ENCODE data around the gene LOC128125822.

Gene LOC128125822

DNA sequence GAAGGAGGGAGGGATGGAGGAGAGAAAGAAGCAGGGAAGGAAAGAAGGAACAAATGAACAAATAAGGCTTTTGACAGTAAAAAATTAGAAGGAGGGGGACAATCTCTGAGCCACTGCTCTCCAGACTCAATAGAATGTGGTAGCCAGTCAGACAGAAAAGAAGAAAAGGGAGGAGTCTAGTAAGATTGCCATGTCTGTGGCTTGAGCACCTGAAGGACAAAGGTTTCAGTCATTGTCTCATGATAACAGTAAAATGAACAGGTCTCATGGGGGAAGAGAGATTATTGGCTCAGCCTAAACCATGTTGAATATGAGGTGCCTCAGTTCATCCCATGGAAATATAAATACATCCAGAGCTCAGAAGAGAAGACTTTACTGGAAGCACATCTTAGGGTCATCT is 14.0 kb upstream of the LOC128125822 start:
- DNase-seq, result no peak

DNA sequence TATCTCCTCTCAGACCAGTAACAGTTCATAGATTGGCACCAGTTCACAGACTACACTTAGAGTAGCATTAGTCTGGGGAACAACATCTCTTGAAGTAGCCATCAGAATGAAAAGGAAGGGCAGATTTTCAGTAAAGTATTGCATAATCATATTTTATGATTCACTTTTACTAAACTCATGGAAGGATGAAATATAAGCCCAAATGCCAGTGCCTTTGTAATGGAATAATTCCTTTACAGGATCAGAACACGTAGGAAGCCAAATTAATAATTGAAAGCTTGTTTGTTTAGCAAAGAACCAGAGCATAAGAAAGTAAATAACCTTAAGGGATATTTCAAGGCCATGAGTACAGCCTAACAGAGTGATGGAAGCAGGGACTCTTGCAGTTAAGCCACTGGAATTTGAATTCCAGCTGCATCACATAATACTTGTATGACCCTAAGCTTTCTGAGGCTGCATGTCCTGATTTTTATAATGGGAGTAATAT is 11.4 kb upstream of the LOC128125822 start:
- DNase-seq, result no peak

DNA sequence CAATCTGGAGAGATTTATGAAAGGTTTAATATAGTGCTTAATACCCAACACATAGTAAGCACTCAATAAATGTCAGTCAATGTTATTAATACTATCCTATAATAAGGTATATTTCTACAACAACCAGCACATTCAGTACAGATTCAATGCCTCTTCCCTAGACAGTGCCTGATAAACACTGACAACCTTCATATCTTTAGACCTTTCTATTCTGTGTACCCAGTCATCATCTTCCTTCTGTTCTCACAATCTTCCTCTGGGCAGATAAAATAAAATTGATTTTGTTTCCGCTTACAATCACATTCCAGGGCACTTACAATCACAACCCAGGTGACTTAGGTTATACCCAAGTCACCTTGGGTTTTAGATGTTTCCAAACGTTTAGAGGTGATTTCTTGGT is 11.0 kb upstream of the LOC128125822 start:
- no peak for DNase-seq

GRCh38 chr6:63563235-63563634 is 9.0 kb upstream of the LOC128125822 start:
- no peak for DNase-seq

GRCh38 chr6:63565058-63565726 is 7.1 kb upstream of the LOC128125822 start:
- DNase-seq, result peak; percentile 3

GRCh38 chr6:63565727-63566596 is 6.3 kb upstream of the LOC128125822 start:
- no peak for DNase-seq

DNA sequence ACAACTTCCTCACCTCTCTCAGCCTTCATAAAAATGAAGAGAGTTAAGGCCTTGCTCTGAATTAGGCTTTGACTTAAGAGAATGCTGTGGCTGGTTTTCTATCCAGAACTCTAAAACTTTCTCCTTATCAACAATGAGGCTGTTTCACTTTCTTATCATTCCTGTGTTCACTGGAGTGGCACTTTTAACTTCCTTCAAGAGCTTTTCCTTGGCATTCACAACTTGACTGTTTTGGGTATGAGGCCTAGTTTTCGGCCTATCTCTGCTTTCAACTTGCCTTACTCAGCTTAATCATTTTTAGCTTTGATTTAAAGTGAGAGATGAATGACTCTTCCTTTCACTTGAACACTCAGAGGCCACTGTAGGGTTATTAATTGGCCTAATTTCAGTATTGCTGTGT is 4.3 kb upstream of the LOC128125822 start:
- no peak for DNase-seq

DNA sequence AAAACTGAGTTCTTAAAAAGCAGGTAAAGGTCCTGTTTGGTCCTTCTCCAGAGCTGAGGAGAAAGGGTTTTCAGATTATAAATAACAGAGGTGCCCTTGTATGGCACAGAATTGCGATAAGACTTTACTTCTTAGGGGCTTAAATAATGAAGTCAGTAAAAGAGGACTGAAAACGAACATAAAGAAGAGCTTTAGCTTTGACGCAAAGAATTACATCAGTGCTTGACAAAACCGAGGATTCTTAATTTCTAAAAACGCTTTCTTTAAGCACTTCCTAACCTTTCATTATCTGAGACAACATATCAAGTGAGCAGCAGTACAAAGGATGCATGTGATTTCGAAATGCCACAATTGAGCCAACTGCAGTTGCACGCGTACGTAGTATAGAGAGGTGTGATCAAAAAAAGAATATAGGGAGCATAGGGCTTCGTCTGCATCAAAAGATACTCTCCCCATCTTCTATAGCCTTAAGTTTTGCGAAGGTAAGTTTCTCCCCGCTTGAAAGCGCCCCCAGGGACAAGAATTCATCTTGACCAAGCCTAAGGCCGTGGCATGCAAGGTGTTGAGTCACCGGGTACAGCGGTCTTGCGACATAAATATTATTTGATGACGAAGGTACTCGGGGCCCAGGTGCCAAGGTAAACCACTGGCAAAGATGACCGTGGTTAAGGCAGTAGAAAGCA is 778 bp upstream of the LOC128125822 start:
- DNase-seq, result peak; percentile 83

- peak; percentile 56 for DNase-seq
These were observed 431 bp downstream of the LOC128125822 start for GRCh38 chr6:63572747-63573075.

GRCh38 chr6:63573076-63573898 is 1.0 kb downstream of the LOC128125822 start:
- DNase-seq, result peak; percentile 79

DNA sequence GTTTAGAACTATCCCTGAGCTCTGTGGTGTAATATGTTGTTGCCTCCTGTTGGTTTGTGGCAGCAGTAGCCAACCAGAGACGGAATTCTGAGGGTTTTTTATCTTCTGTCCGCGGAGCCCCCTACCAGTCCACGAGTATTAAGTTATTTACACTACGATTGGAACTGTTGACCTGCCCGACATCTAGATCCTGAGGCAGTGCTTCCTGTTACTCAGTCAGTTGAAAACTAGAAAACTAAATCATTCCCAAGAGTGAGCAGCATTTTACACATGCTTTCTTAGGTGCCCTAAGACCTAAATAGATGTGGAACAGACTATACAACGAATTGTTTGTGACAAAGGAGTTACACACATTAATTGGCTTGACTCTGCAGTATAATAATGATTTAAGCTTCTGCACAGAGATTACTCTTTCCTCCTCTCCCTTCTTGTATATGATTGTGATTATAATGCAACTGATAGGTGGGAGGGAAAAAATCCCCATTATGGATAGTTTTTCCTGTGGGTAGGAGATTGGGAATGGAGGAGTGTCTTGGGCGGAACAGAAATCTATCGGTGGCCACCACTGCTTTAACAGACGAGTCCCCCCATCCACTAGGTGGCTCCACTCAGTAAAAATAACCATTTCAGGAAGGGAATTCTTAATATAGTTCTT is 1.7 kb downstream of the LOC128125822 start:
- DNase-seq, result peak; percentile 46

DNA sequence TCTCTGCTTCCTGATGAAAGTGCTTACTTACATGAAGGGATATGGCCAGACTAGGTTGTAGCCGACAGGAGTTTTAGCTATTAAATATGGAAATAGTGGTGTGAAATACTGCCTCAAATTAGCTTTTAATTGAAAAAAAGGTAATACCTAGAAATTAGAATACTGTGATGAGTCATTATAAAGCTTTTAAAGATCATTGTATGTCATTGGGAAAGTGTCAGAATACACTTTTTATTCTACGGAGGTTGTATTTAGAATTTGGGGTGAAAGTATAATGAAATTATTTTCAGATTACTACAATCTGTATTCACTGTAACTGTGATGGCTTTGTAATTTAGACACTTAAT is 2.2 kb downstream of the LOC128125822 start:
- no peak for DNase-seq

GRCh38 chr6:63576147-63576772 is 4.0 kb downstream of the LOC128125822 start:
- DNase-seq, result no peak

GRCh38 chr6:63576985-63577712 is 4.9 kb downstream of the LOC128125822 start:
- DNase-seq, result no peak

DNA sequence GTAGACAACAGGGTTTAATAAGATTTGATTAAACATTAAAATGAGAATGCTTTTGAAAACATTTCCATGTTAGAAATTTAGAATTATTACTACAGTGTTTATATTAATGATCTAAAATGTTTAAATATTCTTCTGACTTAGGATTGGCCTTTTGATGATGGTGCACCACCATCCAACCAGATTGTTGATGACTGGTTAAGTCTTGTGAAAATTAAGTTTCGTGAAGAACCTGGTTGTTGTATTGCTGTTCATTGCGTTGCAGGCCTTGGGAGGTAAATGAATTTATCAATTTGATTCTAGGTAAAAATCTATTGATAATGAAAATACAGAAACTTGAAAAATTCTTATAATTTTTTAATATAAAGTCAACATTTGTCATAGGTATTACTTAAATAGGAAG is 6.5 kb downstream of the LOC128125822 start:
- no peak for DNase-seq

DNA sequence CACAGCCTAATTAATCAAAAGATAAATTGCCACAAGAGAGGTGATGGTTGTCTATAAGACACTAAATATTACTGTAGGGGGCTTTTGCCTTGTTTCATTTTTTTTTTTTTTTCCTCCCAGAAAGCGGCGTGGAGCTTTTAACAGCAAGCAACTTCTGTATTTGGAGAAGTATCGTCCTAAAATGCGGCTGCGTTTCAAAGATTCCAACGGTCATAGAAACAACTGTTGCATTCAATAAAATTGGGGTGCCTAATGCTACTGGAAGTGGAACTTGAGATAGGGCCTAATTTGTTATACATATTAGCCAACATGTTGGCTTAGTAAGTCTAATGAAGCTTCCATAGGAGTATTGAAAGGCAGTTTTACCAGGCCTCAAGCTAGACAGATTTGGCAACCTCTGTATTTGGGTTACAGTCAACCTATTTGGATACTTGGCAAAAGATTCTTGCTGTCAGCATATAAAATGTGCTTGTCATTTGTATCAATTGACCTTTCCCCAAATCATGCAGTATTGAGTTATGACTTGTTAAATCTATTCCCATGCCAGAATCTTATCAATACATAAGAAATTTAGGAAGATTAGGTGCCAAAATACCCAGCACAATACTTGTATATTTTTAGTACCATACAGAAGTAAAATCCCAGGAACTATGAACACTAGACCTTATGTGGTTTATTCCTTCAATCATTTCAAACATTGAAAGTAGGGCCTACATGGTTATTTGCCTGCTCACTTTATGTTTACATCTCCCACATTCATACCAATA is 7.8 kb downstream of the LOC128125822 start:
- no peak for DNase-seq

GRCh38 chr6:63580704-63580961 is 8.4 kb downstream of the LOC128125822 start:
- no peak for DNase-seq

DNA sequence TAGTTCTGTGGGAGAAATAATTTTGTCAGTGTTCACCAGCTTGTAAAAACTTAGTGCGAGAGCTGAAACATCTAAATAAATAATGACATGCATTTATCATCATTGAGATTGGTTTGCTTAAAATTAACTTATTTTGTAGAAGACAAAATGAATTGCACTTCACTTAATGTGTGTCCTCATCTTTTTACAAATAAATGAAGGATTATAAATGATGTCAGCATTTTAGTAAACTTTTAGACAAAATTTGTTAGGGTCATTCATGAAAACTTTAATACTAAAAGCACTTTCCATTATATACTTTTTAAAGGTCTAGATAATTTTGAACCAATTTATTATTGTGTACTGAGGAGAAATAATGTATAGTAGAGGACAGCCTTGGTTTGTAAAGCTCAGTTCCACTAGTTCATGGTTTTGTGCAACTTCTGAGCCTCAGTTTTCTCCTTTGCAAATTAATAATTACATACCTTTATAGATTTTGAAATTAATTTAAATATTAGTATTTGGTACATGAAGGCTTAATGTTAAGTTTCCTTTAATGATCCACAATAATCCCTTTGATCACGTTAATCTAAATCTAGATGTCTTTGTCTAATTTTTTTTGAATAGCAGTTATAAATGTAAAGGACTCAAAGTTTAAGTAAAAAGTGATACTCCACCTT is 9.2 kb downstream of the LOC128125822 start:
- no peak for DNase-seq

DNA sequence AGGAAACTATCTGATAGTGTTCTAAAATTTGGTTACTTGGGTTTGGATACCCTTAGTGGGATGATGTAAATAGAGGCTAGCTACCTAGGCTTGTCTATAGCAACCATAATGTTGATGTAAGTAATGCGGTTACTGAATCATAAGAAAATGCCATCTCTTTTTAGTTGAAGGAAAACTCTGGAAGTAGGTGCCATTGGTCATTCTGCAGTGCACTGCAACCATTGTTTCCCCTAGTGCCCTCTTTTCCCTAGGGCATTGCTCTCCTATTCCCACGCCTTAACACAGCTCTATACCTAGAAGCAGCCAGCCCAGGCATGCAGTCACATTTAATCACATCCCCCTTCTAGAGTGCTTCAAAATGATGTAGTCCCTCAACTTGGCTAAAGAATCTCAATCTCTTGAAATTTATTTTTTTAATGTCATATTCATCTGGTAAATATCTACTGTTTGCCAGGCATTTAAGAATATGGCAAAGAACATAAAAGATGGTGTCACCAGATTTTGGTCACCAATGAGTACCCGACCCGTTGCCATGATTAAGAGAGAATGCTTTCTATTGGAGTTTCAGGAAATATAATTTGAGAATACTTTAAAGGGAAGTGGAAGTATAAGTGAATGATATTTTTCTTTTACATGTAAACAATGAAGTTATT is 10.4 kb downstream of the LOC128125822 start:
- no peak for DNase-seq

GRCh38 chr6:63584125-63584514 is 11.8 kb downstream of the LOC128125822 start:
- DNase-seq, result no peak

Measured in NCI-H146 (cell line).